Prostate gland (tissue), 2 donors: ENCODE measurements around the gene SGO2. TPM values are rescaled to one million over a fixed set of nuclear protein-coding genes. Genes with fewer than 3 reads are reported as not detected.

ENCODE experiments used
- DNase-seq: peaks from one replicate; pipeline ENCODE4 v3.0.0-alpha.2; 2019; ENCODE audit warnings: low spot score
- H3K27ac ChIP-seq, 2 donors: fragments of 200-600 bp; sonication (generic); 2 replicates each; pipeline ENCODE4 v1.5.1; 2017 to 2019
- H3K27me3 ChIP-seq: fragments of 200-600 bp; sonication (generic); replicated peaks from 2 replicates; pipeline ENCODE4 v1.5.1; 2019; ENCODE audit not compliant: insufficient read depth
- H3K36me3 ChIP-seq, 2 donors: fragments of 200-600 bp; sonication (generic); 1 replicate in 1 of 2; 2 replicates in 1 of 2; pipeline versions ENCODE4 v1.5.1 to v1.8.1; 2017 to 2019
- H3K4me1 ChIP-seq: fragments of 200-600 bp; sonication (generic); replicated peaks from 2 replicates; pipeline ENCODE4 v1.5.1; 2019
- H3K4me3 ChIP-seq, 2 donors: fragments of 200-600 bp; sonication (generic); 2 replicates each; pipeline ENCODE4 v1.5.1; 2017 to 2019
- H3K9me3 ChIP-seq: fragments of 200-600 bp; sonication (generic); 2 replicates; pipeline ENCODE4 v1.5.1; 2017
- POLR2A ChIP-seq: fragments of 450-650 bp; IDR thresholded peaks from one replicate; pipeline ENCODE4 v1.6.1; 2016; ENCODE audit warnings: antibody characterized with exemption, mild to moderate bottlenecking
- POLR2AphosphoS5 ChIP-seq: sonication (generic); formaldehyde crosslinking; IDR thresholded peaks from one replicate; pipeline ENCODE4 v1.6.1; 2017; ENCODE audit warnings: antibody characterized with exemption
- WGBS: methylation state at CpG from one replicate; pipeline ENCODE4 v1.1.5; 2018; 5-methylcytosine and 5-hydroxymethylcytosine counted together
- intact Hi-C: fragments of 100-400 bp; cut with DNase I; formaldehyde crosslinking; loops from one replicate; pipeline ENCODE4 v1.14.2; 2022
- total RNA-seq, 2 donors: library from RNA; depleted of rRNA; stranded (reverse); fragments of >200 nt; gene quantifications; one replicate each; pipeline ENCODE4 v1.1.0, GENCODE V29; 2016
- TF ChIP-seq, protein P1 (sequence below), 4 experiments: fragments of 200-600 bp in 2 of 4; fragments of 450-650 bp in 2 of 4; sonication (generic) in 2 of 4; IDR thresholded peaks; 1 replicate in 3 of 4; 2 replicates in 1 of 4; pipeline ENCODE4 v1.5.1; 2016 to 2019; ENCODE audit warnings: antibody characterized with exemption in 4 of 4, mild to moderate bottlenecking in 2 of 4, moderate library complexity in 2 of 4

The SGO2 gene
- total RNA-seq, 2 donors from 2014 or later, result 5.1 to 8.0 TPM

DNA sequence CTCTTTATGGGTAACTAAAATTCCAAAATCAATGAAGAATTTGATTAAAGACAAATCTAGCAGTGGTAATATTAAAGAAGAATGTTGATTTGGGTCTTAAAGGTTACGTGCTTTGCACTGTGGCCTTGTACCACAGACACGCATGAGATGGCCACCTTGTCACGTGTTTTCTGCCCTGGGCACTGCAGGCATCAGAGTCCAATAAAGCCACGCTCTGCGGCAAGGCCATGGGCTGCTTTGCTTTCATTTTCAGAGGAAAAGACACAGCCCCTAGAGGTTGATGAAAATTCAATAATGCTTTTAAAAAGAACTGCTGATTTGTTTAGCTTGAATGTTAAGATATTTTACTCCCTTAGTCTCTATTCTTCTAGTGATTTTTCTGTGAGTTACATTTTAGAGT lies 90.2 kb downstream of the SGO2 start:
- Histone ChIP-seq H3K4me1 (no peaks in the 10 kb centered on the region), H3K4me3 (no peak overlapping the region), H3K36me3 (no peaks in the 10 kb centered on the region), H3K9me3 (no peaks in the 10 kb centered on the region), H3K27ac (no peak overlapping the region), H3K27me3 (no peaks in the 10 kb centered on the region)
- TF ChIP-seq, protein P1, sequence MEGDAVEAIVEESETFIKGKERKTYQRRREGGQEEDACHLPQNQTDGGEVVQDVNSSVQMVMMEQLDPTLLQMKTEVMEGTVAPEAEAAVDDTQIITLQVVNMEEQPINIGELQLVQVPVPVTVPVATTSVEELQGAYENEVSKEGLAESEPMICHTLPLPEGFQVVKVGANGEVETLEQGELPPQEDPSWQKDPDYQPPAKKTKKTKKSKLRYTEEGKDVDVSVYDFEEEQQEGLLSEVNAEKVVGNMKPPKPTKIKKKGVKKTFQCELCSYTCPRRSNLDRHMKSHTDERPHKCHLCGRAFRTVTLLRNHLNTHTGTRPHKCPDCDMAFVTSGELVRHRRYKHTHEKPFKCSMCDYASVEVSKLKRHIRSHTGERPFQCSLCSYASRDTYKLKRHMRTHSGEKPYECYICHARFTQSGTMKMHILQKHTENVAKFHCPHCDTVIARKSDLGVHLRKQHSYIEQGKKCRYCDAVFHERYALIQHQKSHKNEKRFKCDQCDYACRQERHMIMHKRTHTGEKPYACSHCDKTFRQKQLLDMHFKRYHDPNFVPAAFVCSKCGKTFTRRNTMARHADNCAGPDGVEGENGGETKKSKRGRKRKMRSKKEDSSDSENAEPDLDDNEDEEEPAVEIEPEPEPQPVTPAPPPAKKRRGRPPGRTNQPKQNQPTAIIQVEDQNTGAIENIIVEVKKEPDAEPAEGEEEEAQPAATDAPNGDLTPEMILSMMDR (IDR thresholded peaks at IDR 0.05), result no peak
- TF ChIP-seq POLR2AphosphoS5, result no peak
- TF ChIP-seq POLR2A, result no peak
- no peak for DNase-seq
- WGBS, result 72% methylated on average over 5 of the region's 5 CpGs
- intact Hi-C loops, result no loop called here

DNA sequence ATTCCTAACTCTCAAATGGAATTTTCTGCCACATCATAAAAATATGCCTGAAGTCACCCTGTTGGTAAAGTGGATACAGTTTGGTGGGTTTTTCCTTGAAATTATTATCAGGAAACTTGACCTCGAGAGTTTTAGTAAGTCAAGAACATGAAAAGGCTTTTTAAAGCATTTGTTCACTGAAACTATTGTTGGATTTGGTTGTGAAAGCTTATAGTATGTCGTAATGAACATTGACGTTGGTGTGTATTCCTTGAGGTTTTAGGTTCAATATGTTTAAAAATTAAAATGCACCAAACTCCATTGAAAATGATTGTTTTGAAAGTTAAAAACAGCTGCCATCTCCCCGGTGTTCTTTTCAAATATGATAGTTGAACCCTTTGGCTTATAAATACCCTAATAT lies 90.6 kb downstream of the SGO2 start:
- no peak overlapping the region for H3K27ac ChIP-seq
- H3K27me3 ChIP-seq, result no peaks in the 10 kb centered on the region
- no peaks in the 10 kb centered on the region for H3K9me3 ChIP-seq
- WGBS, result 80% methylated on average over 4 of the region's 4 CpGs
- intact Hi-C loops, result no loop called here
- no peak overlapping the region for H3K4me3 ChIP-seq
- no peak for DNase-seq
- H3K36me3 ChIP-seq, result no peaks in the 10 kb centered on the region
- no peaks in the 10 kb centered on the region for H3K4me1 ChIP-seq
- TF ChIP-seq POLR2AphosphoS5 (no peak), POLR2A (no peak)
- TF ChIP-seq, protein P1 (IDR thresholded peaks at IDR 0.05), result no peak

DNA sequence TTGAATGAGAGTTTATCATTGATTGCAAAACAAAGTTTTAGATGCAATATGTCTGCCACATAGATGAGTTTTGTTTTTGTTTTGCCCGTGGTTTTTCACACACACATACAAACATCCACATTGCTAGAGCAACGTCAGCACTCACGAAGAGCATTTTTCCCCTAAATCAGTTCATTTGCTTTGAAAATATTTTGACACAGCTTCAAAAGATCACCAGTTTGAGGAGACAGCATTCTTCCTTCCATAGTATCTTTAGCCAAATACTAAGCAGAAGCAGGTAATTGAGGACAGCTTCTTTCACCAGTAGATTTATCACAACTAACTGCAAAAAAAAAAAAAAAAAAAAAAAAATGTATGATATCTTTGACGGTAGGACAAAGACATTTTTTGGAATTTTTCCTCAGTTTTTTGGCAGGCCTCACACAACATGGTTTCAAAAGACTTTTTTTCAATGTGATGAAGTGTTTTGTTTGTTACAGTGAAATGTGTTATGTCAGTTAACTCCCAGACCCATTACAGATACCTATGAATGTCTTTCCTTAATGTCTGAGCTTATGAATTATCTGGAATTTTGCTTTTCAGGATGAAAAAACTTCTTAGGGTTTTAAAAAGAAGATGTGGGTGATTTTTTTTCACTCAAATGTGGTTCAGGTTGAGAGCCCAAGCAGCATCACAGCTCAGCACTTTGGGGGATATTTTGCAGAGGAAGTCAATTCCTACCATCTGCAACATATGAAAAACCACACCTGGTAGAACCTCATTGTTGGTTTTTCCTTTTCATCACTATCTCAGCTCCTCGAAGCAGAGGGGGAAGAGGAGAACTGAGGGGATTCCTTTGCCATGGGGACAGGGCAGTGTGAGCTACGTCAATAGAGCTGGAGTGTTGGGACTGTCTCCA lies 91.4 kb downstream of the SGO2 start:
- no peaks in the 10 kb centered on the region for H3K36me3 ChIP-seq
- H3K27ac ChIP-seq, result no peak overlapping the region
- intact Hi-C loops, result no loop called here
- H3K9me3 ChIP-seq, result no peaks in the 10 kb centered on the region
- no peak for DNase-seq
- H3K4me3 ChIP-seq, result no peak overlapping the region
- WGBS, result 71% methylated on average over 6 of the region's 6 CpGs
- H3K27me3 ChIP-seq, result no peaks in the 10 kb centered on the region
- H3K4me1 ChIP-seq, result no peaks in the 10 kb centered on the region
- TF ChIP-seq POLR2A, result no peak

DNA sequence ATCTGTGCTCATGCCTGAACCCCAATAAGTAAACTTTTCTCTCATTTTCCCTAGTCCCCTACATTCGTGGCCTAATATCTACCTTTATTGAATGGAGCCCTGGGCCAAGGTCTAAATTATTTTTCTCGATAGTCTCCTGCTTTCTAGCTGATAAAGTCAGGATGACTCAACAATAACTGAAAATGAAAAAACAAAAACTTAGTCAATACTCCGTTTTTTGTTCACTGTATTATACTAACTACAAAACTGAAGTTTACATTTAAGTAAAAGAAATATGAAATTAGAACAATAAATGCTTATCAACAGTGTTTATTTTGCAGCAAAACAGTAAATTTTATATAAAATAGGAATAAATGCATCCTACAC lies 92.0 kb downstream of the SGO2 start:
- intact Hi-C loops, result no loop called here
- H3K27ac ChIP-seq, result no peak overlapping the region
- TF ChIP-seq, protein P1 (IDR thresholded peaks at IDR 0.05), result no peak
- TF ChIP-seq POLR2A (no peak), POLR2AphosphoS5 (no peak)
- H3K9me3 ChIP-seq, result no peaks in the 10 kb centered on the region
- 69% methylated on average over 3 of the region's 3 CpGs for WGBS
- DNase-seq, result no peak
- H3K4me1 ChIP-seq, result no peaks in the 10 kb centered on the region
- H3K4me3 ChIP-seq, result no peak overlapping the region
- no peaks in the 10 kb centered on the region for H3K27me3 ChIP-seq
- no peaks in the 10 kb centered on the region for H3K36me3 ChIP-seq

DNA sequence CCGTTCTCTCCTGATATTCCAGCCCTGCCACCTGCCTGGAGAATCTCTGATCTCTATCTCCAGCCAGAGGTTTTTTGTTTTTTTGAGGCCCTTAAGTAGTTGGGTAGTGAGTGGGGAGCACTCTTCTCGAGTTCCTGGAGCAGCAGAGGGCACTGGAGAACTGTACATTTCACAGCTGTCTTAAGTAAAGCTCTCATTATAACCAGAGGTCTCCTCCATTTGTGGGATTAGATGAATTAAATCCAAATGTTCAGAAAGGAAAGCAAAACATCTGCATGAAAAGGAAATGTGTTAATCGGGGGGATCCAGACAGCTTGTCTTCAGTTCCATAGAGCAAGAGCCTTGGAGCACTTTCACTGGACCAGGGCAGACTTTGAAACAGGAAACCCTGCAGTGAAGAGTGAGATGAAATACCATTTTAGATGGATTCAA lies 92.6 kb downstream of the SGO2 start:
- DNase-seq, result peak; percentile 11
- H3K27me3 ChIP-seq, result no peaks in the 10 kb centered on the region
- H3K4me1 ChIP-seq, result no peaks in the 10 kb centered on the region
- intact Hi-C loops, result no loop called here
- no peaks in the 10 kb centered on the region for H3K9me3 ChIP-seq
- no peak overlapping the region for H3K4me3 ChIP-seq
- TF ChIP-seq, protein P1 (IDR thresholded peaks at IDR 0.05), result peak in 2 of 4 experiments; percentile 23 to 32
- TF ChIP-seq POLR2AphosphoS5, result no peak
- no peaks in the 10 kb centered on the region for H3K36me3 ChIP-seq
- no peak overlapping the region for H3K27ac ChIP-seq
- 40% methylated on average over 3 of the region's 3 CpGs for WGBS
